Measurements from ENCODE around the gene SLC4A4. TPM values are rescaled to one million over a fixed set of nuclear protein-coding genes. Genes with fewer than 3 reads are reported as not detected.

SLC4A4 gene
- total and polyA plus RNA-seq, 10 of the 15 experiments (the other 5 are each of a cell fraction or from before 2014, with no cell fraction given), result 0.05 to 0.44 (median 0.18) TPM

GRCh38 chr4:71614621-71615020 is 275.8 kb downstream of the SLC4A4 start (continued):
- TF ChIP-seq CUX1 (IDR thresholded peaks at IDR 0.05; ENCODE audit: insufficient replicate concordance, low read depth, low read length), result no peak

GRCh38 chr4:71616168-71616811 is 277.5 kb downstream of the SLC4A4 start:
- Histone ChIP-seq H3K27ac (ENCODE audit: control insufficient read depth, insufficient read depth) (no peak overlapping the region), H3K4me2 (ENCODE audit: control insufficient read depth, insufficient read depth) (no peak overlapping the region), H3K9ac (ENCODE audit: control insufficient read depth, insufficient read depth, low read length) (no peak overlapping the region), H3K36me3 (ENCODE audit: control insufficient read depth in 2 of 2, insufficient read depth in 2 of 2, low read length in 1 of 2) (no peaks in the 10 kb centered on the region), H4K20me1 (ENCODE audit: control insufficient read depth, insufficient read depth) (no peaks in the 10 kb centered on the region), H3K27me3 (replicated peaks in 1 of 2; ENCODE audit: control insufficient read depth in 2 of 2, insufficient read depth in 2 of 2, low read length in 1 of 2) (no peaks in the 10 kb centered on the region), H3K4me3 (no peak overlapping the region), H3K9me3 (replicated peaks; ENCODE audit: control insufficient read depth, insufficient read depth, low read length) (no peaks in the 10 kb centered on the region), H3K79me2 (ENCODE audit: control insufficient read depth, insufficient read depth, low read length) (no peaks in the 10 kb centered on the region), H3K4me1 (ENCODE audit: control insufficient read depth, insufficient read depth, low read length) (no peaks in the 10 kb centered on the region), H2AFZ (ENCODE audit: control insufficient read depth, low read depth, low read length) (no peak overlapping the region)
- BruUV-seq (replicated peaks), result no TSS peak
- ChIA-PET RAD21 (ENCODE audit: unreplicated experiment) (no interaction called here), SMC1A (ENCODE audit: uncharacterized antibody, unreplicated experiment) (no interaction called here), POLR2A (no interaction called here), CTCF (interaction anchor here (1.5 kb wide), 1 partner anchor 14 kb away, joined by 5 read pairs; no protein-coding TSS in a partner anchor)
- DNase-seq (ENCODE audit: low read depth, low spot score) (no peak), FAIRE-seq (no peak), ATAC-seq (no peak)
- in situ Hi-C loops (cut with MboI), result no loop called here
- WGBS (ENCODE audit: insufficient coverage, insufficient replicate concordance, low lambda C conversion rate, missing lambda C conversion rate), result 50% methylated on average over 3 of the region's 3 CpGs
- intact Hi-C loops (cut with micrococcal nuclease; ENCODE audit: unreplicated experiment), result no loop called here
- TF ChIP-seq PML (IDR thresholded peaks at IDR 0.05; ENCODE audit: low read length) (no peak), HSF1 (IDR thresholded peaks at IDR 0.05; ENCODE audit: low read depth, low read length) (no peak), TCF12 (IDR thresholded peaks at IDR 0.05; ENCODE audit: low read depth, low read length) (no peak)

Data from GM12878 (cell line).